Activated B cell treated with CpG ODN at 0.5 μM for 24 hours (primary cell): ENCODE measurements around the gene MEMO1. TPM values are rescaled to one million over a fixed set of nuclear protein-coding genes. Genes with fewer than 3 reads are reported as not detected.
"Not testable (repeated sequence)": the region's sequence is repeated elsewhere in the genome, so short reads cannot be mapped to it uniquely, and the experiment has no call there.

Experiments
- ATAC-seq: fragments of 200-7000 bp; cut with Tn5 transposase; one replicate; pipeline ENCODE4 v1.10.0; 2021; ENCODE audit warnings: low read depth, mild to moderate bottlenecking, moderate library complexity
- CTCF ChIA-PET: fragments of 350-600 bp; sonication (Branson Sonifier 250); formaldehyde crosslinking; loops from one replicate; lab custom pipeline; 2021; ENCODE audit warnings: antibody characterized with exemption; lab: Charles Lee
- POLR2A ChIA-PET: fragments of 350-600 bp; sonication (Branson Sonifier 250); formaldehyde crosslinking; loops from one replicate; lab custom pipeline; 2021; ENCODE audit warnings: antibody characterized with exemption; lab: Charles Lee
- DNase-seq: peaks from one replicate; pipeline ENCODE4 v3.0.0; 2022
- H3K27ac Mint-ChIP-seq: one replicate; pipeline ENCODE4 v1.8.0; 2020; ENCODE audit warnings: mixed read lengths
- H3K27me3 Mint-ChIP-seq: one replicate; pipeline ENCODE4 v1.8.0; 2021; ENCODE audit warnings: mixed read lengths
- H3K36me3 Mint-ChIP-seq: one replicate; pipeline ENCODE4 v1.8.0; 2021; ENCODE audit warnings: low read depth, mixed read lengths
- H3K4me1 Mint-ChIP-seq: one replicate; pipeline ENCODE4 v1.8.0; 2021; ENCODE audit warnings: mixed read lengths
- H3K4me3 Mint-ChIP-seq: one replicate; pipeline ENCODE4 v1.8.0; 2020; ENCODE audit warnings: mild to moderate bottlenecking, mixed read lengths
- H3K9me3 Mint-ChIP-seq: one replicate; pipeline ENCODE4 v1.8.0; 2020; ENCODE audit warnings: mixed read lengths
- CTCF ChIP-seq: fragments of 200-600 bp; IDR thresholded peaks from one replicate; pipeline ENCODE4 v1.8.0; 2022; ENCODE audit warnings: antibody characterized with exemption, mild to moderate bottlenecking
- intact Hi-C: fragments of 100-400 bp; cut with micrococcal nuclease; formaldehyde crosslinking; loops from one replicate; pipeline ENCODE4 v1.15.1; 2024
- total RNA-seq: library from RNA; stranded (reverse); gene quantifications from 2 replicates; pipeline ENCODE4 v1.2.3, GENCODE V29; 2022

The MEMO1 gene
- 68.7 and 71.6 TPM in 2 replicates for total RNA-seq

GRCh38 chr2:32010670-32011484, at the start of gene MEMO1:
Gene MEMO1 (minus strand): TSS chr2:32011008. CDS start chr2:32010247, 761 bp downstream.
- Mint-ChIP-seq H3K9me3 (no peaks in the 10 kb centered on the region), H3K27me3 (no peaks in the 10 kb centered on the region), H3K4me1 (peaks cover 39% of the 10 kb centered on the region), H3K27ac (peak within 1 kb of the TSS; percentile 96), H3K36me3 (peaks cover 16% of the 10 kb centered on the region), H3K4me3 (peak within 1 kb of the TSS; percentile 91)
- no peak for TF ChIP-seq CTCF
- CTCF ChIA-PET: no interaction called here
- intact Hi-C loops: loop anchor here (1.0 to 10.0 kb wide), 8 partner anchors 28 to 1864 kb away; partner anchors contain the start of genes BIRC6, DPY30, SPAST and YPEL5
- DNase-seq: peak; percentile 93
- POLR2A ChIA-PET: interaction anchor here (0.6 to 2.3 kb wide), 12 partner anchors 8 to 1864 kb away, joined by 3 to 36 read pairs (median 3); partner anchors contain the start of genes DPY30, SLC30A6, SPAST and YPEL5
- peak; percentile 81 for ATAC-seq

- ChIA-PET CTCF (no interaction called here), POLR2A (no interaction called here)
- no peak overlapping the region for H3K4me3 Mint-ChIP-seq
- no peaks in the 10 kb centered on the region for H3K9me3 Mint-ChIP-seq
- DNase-seq (no peak), ATAC-seq (no peak)
- H3K4me1 Mint-ChIP-seq: peaks cover 17% of the 10 kb centered on the region
- no peaks in the 10 kb centered on the region for H3K27me3 Mint-ChIP-seq
- no peak overlapping the region for H3K27ac Mint-ChIP-seq
- H3K36me3 Mint-ChIP-seq: peaks cover 5% of the 10 kb centered on the region
- intact Hi-C loops: loop anchor here (5.0 to 10.0 kb wide), 5 partner anchors 75 to 1828 kb away; partner anchors contain the start of genes FAM98A, LBH, TTC27 and YIPF4
- no peak for TF ChIP-seq CTCF
These were observed 49.5 kb upstream of the MEMO1 start for GRCh38 chr2:32060266-32060665.

- DNase-seq: no peak
- intact Hi-C loops: no loop called here
- Mint-ChIP-seq H3K36me3 (peaks cover 1% of the 10 kb centered on the region), H3K4me1 (peaks cover 7% of the 10 kb centered on the region), H3K27me3 (no peaks in the 10 kb centered on the region), H3K4me3 (no peak overlapping the region), H3K9me3 (no peaks in the 10 kb centered on the region), H3K27ac (no peak overlapping the region)
- POLR2A ChIA-PET: interaction anchor here (1.1 kb wide), 1 partner anchor 18 kb away, joined by 8 read pairs; the partner anchor contains the start of gene DPY30
- CTCF ChIA-PET: no interaction called here
- no peak for TF ChIP-seq CTCF
- no peak for ATAC-seq
These were observed 47.3 kb upstream of the MEMO1 start for GRCh38 chr2:32058130-32058529.

- H3K27ac Mint-ChIP-seq, ATAC-seq, intact Hi-C loops, CTCF ChIA-PET, DNase-seq, H3K36me3 Mint-ChIP-seq, H3K4me3 Mint-ChIP-seq, H3K27me3 Mint-ChIP-seq, H3K4me1 Mint-ChIP-seq, H3K9me3 Mint-ChIP-seq: not testable (repeated sequence)
- POLR2A ChIA-PET: interaction anchor here (0.7 to 1.9 kb wide), 4 partner anchors 9 to 112 kb away, joined by 3 to 8 read pairs (median 4); partner anchors contain the start of genes DPY30 and SPAST
These were observed 43.8 kb upstream of the MEMO1 start for GRCh38 chr2:32054583-32054982.

GRCh38 chr2:32051836-32052439, 41.1 kb upstream of the MEMO1 start:
- ChIA-PET CTCF (no interaction called here), POLR2A (no interaction called here)
- Mint-ChIP-seq H3K4me3 (no peak overlapping the region), H3K27ac (no peak overlapping the region), H3K9me3 (no peaks in the 10 kb centered on the region), H3K4me1 (no peaks in the 10 kb centered on the region), H3K27me3 (no peaks in the 10 kb centered on the region), H3K36me3 (no peaks in the 10 kb centered on the region)
- no peak for DNase-seq
- TF ChIP-seq CTCF: no peak
- intact Hi-C loops: no loop called here
- no peak for ATAC-seq
